ENCODE results near the gene TERT.

GRCh38 chr5:1331861-1332405 lies 37.1 kb upstream of the TERT start:
- TF ChIP-seq CTCF (IDR thresholded peaks at IDR 0.05; ENCODE audit: poor library complexity), result no peak
- no peak for TF ChIP-seq EZH2 (IDR thresholded peaks at IDR 0.05; ENCODE audit: borderline replicate concordance)

Measured in hepatocyte (in vitro differentiated cells).